ENCODE measurements around the gene MAGI2.

The MAGI2 gene

GRCh38 chr7:78407031-78407430, 1046.4 kb downstream of the MAGI2 start (continued):
- TF ChIP-seq ZNF70 (CRISPR knock-in tag; IDR thresholded peaks at IDR 0.05) (no peak), ARNTL (CRISPR knock-in tag; IDR thresholded peaks at IDR 0.05; ENCODE audit: borderline replicate concordance, low read depth) (no peak), ZC3H10 (CRISPR knock-in tag; IDR thresholded peaks at IDR 0.05) (no peak)

- TF ChIP-seq, protein P1, sequence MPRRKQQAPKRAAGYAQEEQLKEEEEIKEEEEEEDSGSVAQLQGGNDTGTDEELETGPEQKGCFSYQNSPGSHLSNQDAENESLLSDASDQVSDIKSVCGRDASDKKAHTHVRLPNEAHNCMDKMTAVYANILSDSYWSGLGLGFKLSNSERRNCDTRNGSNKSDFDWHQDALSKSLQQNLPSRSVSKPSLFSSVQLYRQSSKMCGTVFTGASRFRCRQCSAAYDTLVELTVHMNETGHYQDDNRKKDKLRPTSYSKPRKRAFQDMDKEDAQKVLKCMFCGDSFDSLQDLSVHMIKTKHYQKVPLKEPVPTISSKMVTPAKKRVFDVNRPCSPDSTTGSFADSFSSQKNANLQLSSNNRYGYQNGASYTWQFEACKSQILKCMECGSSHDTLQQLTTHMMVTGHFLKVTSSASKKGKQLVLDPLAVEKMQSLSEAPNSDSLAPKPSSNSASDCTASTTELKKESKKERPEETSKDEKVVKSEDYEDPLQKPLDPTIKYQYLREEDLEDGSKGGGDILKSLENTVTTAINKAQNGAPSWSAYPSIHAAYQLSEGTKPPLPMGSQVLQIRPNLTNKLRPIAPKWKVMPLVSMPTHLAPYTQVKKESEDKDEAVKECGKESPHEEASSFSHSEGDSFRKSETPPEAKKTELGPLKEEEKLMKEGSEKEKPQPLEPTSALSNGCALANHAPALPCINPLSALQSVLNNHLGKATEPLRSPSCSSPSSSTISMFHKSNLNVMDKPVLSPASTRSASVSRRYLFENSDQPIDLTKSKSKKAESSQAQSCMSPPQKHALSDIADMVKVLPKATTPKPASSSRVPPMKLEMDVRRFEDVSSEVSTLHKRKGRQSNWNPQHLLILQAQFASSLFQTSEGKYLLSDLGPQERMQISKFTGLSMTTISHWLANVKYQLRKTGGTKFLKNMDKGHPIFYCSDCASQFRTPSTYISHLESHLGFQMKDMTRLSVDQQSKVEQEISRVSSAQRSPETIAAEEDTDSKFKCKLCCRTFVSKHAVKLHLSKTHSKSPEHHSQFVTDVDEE (CRISPR knock-in tag; IDR thresholded peaks at IDR 0.05) = no peak
- TF ChIP-seq ZNF565 (CRISPR knock-in tag; conservative IDR thresholded peaks at IDR 0.05; ENCODE audit: low read depth) = no peak
- TF ChIP-seq TOX (CRISPR knock-in tag; IDR thresholded peaks at IDR 0.05; ENCODE audit: borderline replicate concordance) = no peak
- TF ChIP-seq ZFP30 (CRISPR knock-in tag; IDR thresholded peaks at IDR 0.05) = no peak
- no peak for TF ChIP-seq OSR1 (CRISPR knock-in tag; IDR thresholded peaks at IDR 0.05)
- TF ChIP-seq ARNTL (CRISPR knock-in tag; IDR thresholded peaks at IDR 0.05; ENCODE audit: borderline replicate concordance, low read depth) = no peak
- TF ChIP-seq ZFP3 (CRISPR knock-in tag; IDR thresholded peaks at IDR 0.05) = no peak
- TF ChIP-seq ISL1 (CRISPR knock-in tag; IDR thresholded peaks at IDR 0.05) = no peak
- no peak for TF ChIP-seq TCF4 (CRISPR knock-in tag; IDR thresholded peaks at IDR 0.05; ENCODE audit: borderline replicate concordance)
- TF ChIP-seq RARB (CRISPR knock-in tag; IDR thresholded peaks at IDR 0.05) = no peak
- TF ChIP-seq, protein P2, sequence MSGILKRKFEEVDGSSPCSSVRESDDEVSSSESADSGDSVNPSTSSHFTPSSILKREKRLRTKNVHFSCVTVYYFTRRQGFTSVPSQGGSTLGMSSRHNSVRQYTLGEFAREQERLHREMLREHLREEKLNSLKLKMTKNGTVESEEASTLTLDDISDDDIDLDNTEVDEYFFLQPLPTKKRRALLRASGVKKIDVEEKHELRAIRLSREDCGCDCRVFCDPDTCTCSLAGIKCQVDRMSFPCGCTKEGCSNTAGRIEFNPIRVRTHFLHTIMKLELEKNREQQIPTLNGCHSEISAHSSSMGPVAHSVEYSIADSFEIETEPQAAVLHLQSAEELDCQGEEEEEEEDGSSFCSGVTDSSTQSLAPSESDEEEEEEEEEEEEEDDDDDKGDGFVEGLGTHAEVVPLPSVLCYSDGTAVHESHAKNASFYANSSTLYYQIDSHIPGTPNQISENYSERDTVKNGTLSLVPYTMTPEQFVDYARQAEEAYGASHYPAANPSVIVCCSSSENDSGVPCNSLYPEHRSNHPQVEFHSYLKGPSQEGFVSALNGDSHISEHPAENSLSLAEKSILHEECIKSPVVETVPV (CRISPR knock-in tag; IDR thresholded peaks at IDR 0.05) = no peak
- no peak for TF ChIP-seq ZNF8 (CRISPR knock-in tag; IDR thresholded peaks at IDR 0.05)
- TF ChIP-seq ESRRG (CRISPR knock-in tag; IDR thresholded peaks at IDR 0.05) = no peak
- TF ChIP-seq POU6F1 (CRISPR knock-in tag; IDR thresholded peaks at IDR 0.05; ENCODE audit: borderline replicate concordance, low read depth) = no peak
- TF ChIP-seq ZNF70 (CRISPR knock-in tag; IDR thresholded peaks at IDR 0.05) = no peak
- TF ChIP-seq, protein P3, sequence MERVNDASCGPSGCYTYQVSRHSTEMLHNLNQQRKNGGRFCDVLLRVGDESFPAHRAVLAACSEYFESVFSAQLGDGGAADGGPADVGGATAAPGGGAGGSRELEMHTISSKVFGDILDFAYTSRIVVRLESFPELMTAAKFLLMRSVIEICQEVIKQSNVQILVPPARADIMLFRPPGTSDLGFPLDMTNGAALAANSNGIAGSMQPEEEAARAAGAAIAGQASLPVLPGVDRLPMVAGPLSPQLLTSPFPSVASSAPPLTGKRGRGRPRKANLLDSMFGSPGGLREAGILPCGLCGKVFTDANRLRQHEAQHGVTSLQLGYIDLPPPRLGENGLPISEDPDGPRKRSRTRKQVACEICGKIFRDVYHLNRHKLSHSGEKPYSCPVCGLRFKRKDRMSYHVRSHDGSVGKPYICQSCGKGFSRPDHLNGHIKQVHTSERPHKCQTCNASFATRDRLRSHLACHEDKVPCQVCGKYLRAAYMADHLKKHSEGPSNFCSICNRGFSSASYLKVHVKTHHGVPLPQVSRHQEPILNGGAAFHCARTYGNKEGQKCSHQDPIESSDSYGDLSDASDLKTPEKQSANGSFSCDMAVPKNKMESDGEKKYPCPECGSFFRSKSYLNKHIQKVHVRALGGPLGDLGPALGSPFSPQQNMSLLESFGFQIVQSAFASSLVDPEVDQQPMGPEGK (CRISPR knock-in tag; IDR thresholded peaks at IDR 0.05; ENCODE audit: borderline replicate concordance) = no peak
- TF ChIP-seq CSDC2 (CRISPR knock-in tag; IDR thresholded peaks at IDR 0.05) = no peak
- TF ChIP-seq PPARA (CRISPR knock-in tag; IDR thresholded peaks at IDR 0.05; ENCODE audit: borderline replicate concordance) = no peak
- TF ChIP-seq, protein P4, sequence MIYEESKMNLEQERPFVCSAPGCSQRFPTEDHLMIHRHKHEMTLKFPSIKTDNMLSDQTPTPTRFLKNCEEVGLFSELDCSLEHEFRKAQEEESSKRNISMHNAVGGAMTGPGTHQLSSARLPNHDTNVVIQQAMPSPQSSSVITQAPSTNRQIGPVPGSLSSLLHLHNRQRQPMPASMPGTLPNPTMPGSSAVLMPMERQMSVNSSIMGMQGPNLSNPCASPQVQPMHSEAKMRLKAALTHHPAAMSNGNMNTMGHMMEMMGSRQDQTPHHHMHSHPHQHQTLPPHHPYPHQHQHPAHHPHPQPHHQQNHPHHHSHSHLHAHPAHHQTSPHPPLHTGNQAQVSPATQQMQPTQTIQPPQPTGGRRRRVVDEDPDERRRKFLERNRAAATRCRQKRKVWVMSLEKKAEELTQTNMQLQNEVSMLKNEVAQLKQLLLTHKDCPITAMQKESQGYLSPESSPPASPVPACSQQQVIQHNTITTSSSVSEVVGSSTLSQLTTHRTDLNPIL (CRISPR knock-in tag; IDR thresholded peaks at IDR 0.05; ENCODE audit: low read depth) = no peak
- TF ChIP-seq BACH2 (CRISPR knock-in tag; IDR thresholded peaks at IDR 0.05; ENCODE audit: borderline replicate concordance) = no peak
Observed at GRCh38 chr7:78406531-78406930, 1046.9 kb downstream of the MAGI2 start.

GRCh38 chr7:78402096-78402495, 1051.4 kb downstream of the MAGI2 start:
- TF ChIP-seq ESRRG (CRISPR knock-in tag; IDR thresholded peaks at IDR 0.05) = no peak
- TF ChIP-seq, protein P3 (CRISPR knock-in tag; IDR thresholded peaks at IDR 0.05; ENCODE audit: borderline replicate concordance) = no peak
- no peak for TF ChIP-seq ZNF70 (CRISPR knock-in tag; IDR thresholded peaks at IDR 0.05)
- no peak for TF ChIP-seq ZFP3 (CRISPR knock-in tag; IDR thresholded peaks at IDR 0.05)
- TF ChIP-seq ZC3H10 (CRISPR knock-in tag; IDR thresholded peaks at IDR 0.05) = no peak
- TF ChIP-seq, protein P2 (CRISPR knock-in tag; IDR thresholded peaks at IDR 0.05) = no peak
- TF ChIP-seq OSR1 (CRISPR knock-in tag; IDR thresholded peaks at IDR 0.05) = no peak
- no peak for TF ChIP-seq CSDC2 (CRISPR knock-in tag; IDR thresholded peaks at IDR 0.05)
- no peak for TF ChIP-seq ZNF8 (CRISPR knock-in tag; IDR thresholded peaks at IDR 0.05)
- TF ChIP-seq RARB (CRISPR knock-in tag; IDR thresholded peaks at IDR 0.05) = no peak
- no peak for TF ChIP-seq PPARA (CRISPR knock-in tag; IDR thresholded peaks at IDR 0.05; ENCODE audit: borderline replicate concordance)

More at GRCh38 chr7:78406531-78406930, 1046.9 kb downstream of the MAGI2 start:
- ATAC-seq = no peak

More at GRCh38 chr7:78402096-78402495, 1051.4 kb downstream of the MAGI2 start:
- no peak for ATAC-seq

Data from SK-N-SH treated with all-trans-retinoic acid at 6 μM for 48 hours (cell line).